PC-9 (cell line): ENCODE results near the gene CACNA1B.

ENCODE experiments used
- CTCF ChIP-seq: fragments of 200-600 bp; sonication (generic); conservative IDR thresholded peaks from 2 replicates; pipeline ENCODE4 v1.6.1; 2017; ENCODE audit warnings: mixed run types, antibody characterized with exemption, mild to moderate bottlenecking, moderate library complexity
- EZH2 ChIP-seq: fragments of 200-600 bp; sonication (generic); IDR thresholded peaks from 2 replicates; pipeline ENCODE4 v1.8.0; 2017; ENCODE audit warnings: antibody characterized with exemption, low read depth

- TF ChIP-seq CTCF (no peak), EZH2 (no peak)
These were observed 2.1 kb downstream of the CACNA1B start for GRCh38 chr9:137879566-137880150.
